Esophagus squamous epithelium (tissue), 4 donors: ENCODE data around the gene FGFRL1.

Experiments used
- CTCF ChIP-seq, 6 experiments: fragments of 450-650 bp in 4 of 6; fragments of 200-600 bp in 2 of 6; sonication (generic) in 2 of 6; IDR thresholded peaks; one replicate each; pipeline ENCODE4 v1.5.1; 2016 to 2019; ENCODE audit warnings: antibody characterized with exemption in 6 of 6, mild to moderate bottlenecking in 4 of 6, moderate library complexity in 4 of 6
- POLR2A ChIP-seq, 4 donors: fragments of 450-650 bp; IDR thresholded peaks; one replicate each; pipeline ENCODE4 v1.6.1; 2017; ENCODE audit warnings: antibody characterized with exemption in 4 of 4, mild to moderate bottlenecking in 4 of 4, moderate library complexity in 3 of 4

GRCh38 chr4:1043162-1043561, 31.7 kb downstream of the FGFRL1 start:
- TF ChIP-seq CTCF (IDR thresholded peaks at IDR 0.05) = no peak
- TF ChIP-seq POLR2A (IDR thresholded peaks at IDR 0.05) = no peak
